Activated CD8-positive, alpha-beta memory T cell treated with anti-CD3 and anti-CD28 coated beads, Interleukin-2, amount 50 U/mL, for 48 hours (primary cell): ENCODE results near the gene TRAPPC5.

ENCODE experiments used
- DNase-seq: peaks from one replicate; pipeline ENCODE4 v3.0.0-alpha.2; 2020

Gene TRAPPC5

DNA sequence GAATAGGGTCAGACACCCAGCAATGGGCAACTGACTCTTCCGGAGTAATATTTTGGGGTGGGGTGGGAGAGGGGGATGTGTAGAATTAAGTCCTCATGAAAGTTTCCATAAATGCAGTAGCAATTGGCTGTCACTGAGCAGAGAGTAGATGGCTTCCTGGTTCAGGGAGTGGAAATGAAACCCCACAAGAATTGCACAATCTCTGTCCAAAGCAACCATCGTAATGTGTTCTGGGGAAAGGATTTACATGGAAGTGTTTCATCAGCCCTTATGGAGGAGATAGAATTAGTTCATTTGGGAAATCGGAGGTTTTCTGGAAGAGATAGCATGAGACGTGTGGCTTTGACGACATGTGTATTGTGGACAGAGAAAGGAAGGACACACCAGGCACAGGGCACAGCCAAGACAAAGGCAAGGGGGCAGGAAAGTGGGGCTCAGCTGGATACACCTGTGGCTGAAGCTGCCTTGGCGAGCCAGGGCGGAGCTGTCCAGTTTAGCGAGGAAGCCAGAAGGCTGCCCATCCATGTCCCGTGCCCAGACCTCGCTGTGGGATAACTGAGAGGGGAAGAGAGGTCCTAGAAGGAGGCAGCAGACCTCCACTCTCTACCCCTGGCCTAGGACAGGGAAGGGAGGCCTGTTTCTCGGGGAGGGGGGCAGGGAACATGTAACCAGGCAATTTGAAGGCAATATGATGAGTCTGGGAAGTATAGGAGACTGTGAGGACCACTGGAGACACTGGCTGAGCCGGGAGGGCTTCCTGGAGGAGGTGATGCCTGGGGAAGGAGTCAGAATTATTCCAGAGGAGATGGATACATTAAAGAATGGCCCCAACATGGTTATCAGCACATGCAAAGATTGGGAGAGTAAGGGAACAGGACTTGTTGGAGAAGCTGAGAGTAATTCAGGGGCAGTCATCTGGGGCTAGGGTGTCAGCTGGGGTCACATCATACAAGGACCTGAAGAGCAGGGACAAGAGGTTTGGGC, 53.9 kb downstream of the TRAPPC5 start:
- no peak for DNase-seq

DNA sequence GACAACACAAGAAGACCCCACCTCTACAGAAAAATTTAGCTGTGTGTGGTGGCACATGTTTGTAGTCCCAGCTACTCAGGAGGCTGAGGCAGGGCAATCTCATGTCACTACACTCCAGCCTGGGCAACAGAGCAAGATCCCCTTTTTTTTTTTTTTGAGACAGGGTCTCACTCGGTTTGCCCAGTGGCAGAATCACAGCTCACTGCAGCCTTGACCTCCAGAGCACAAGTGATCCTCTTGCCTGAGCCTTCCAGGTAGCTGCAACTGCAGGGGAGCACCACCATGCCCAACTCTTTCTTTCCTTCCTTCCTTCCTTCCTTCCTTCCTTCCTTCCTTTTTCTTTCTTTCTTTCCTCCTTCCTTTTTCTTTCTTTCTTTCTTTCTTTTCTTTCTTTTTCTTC, 55.5 kb downstream of the TRAPPC5 start:
- no peak for DNase-seq

- no peak for DNase-seq
These were observed 56.6 kb downstream of the TRAPPC5 start for GRCh38 chr19:7737215-7737614.
